HG03159 (cell line): Measurements from ENCODE around the gene CDK18.

Experiments used
- ATAC-seq: cut with Tn5 transposase; IDR thresholded peaks from one replicate; pipeline ENCODE4 v1.9.1; 2021; ENCODE audit warnings: mild to moderate bottlenecking, moderate library complexity; ENCODE audit not compliant: unreplicated experiment

CDK18 gene

GRCh38 chr1:205521686-205522085 lies 17.2 kb downstream of the CDK18 start:
- ATAC-seq: no peak

GRCh38 chr1:205522692-205523091 lies 18.2 kb downstream of the CDK18 start:
- no peak for ATAC-seq

- no peak for ATAC-seq
Measured at GRCh38 chr1:205523261-205523890, 18.9 kb downstream of the CDK18 start.

DNA sequence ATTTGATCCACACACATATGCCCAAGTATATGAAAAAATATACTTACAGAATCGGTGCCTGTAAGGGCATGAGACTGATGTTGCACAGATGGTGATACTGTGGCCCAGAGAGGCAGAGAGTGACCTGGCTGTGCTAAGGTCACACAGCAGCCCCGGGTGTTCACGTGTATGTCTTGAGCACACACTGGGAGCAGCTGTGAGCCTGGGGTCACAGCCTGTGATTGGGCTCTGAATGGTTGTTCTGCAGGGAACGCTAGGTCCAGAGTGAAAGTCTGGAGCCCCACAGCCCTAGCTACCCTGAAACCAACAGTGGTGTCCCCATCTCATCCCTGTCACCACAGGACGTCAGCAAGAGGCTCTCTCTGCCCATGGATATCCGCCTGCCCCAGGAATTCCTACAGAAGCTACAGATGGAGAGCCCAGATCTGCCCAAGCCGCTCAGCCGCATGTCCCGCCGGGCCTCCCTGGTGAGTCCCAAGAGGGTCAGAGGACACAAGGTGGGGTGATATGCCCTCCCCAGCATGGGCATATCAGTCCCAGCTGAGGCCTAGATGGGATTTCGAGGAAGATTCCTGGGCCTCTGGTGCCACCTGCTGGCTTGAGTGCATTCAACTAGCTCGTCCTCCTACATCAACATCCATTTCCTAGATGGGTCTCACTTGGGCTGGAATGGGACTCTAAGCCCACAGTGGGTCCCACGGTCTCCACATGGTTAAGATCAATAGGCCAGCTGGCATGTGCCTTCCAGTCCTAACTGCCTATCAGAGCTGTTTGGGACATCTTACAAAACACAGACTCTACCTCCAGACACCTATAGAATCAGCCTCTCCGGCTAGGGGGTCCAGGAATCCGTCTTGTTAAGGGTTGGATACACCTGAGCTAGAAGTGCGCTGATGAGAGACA lies 19.7 kb downstream of the CDK18 start:
- ATAC-seq: no peak

DNA sequence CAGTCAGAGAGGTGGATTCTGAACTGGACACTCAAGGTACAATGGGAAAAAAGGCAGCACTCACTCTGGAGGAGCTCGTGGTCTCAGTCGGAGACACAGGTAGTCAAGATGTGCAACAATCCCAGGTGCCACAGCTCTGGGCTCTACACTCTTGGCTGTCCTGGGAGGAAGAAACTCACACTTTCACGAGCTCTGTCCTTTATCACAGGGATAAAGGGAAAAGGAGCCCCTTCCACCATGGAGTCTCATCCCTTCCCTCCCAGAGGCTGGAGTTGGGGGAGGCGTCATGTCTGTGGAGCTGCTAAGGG lies 20.3 kb downstream of the CDK18 start:
- ATAC-seq: no peak

- ATAC-seq: no peak
Measured at GRCh38 chr1:205525495-205526285, 21.2 kb downstream of the CDK18 start.

DNA sequence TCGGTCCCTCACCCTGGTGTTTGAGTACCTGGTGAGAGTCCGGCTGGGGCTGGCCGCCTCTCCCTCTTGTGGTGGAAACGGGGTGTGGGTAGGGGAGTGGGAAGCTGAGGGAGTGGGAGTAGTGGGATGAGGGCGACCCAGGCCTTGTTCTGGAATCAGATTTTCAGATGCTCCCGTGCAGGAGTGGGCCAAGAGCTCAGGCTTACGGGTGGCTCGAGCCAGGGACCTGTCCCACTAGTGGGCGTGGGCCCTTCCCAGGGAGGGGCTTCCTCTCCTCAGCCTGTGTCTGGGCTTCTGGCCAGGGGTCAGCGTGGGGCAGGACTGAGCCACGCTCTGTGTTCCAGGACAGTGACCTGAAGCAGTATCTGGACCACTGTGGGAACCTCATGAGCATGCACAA lies 22.0 kb downstream of the CDK18 start:
- ATAC-seq: no peak

- no peak for ATAC-seq
Measured at GRCh38 chr1:205527931-205528330, 23.5 kb downstream of the CDK18 start.

GRCh38 chr1:205528446-205528886 lies 24.0 kb downstream of the CDK18 start:
- no peak for ATAC-seq

- no peak for ATAC-seq
Measured at GRCh38 chr1:205528887-205529825, 24.7 kb downstream of the CDK18 start.

DNA sequence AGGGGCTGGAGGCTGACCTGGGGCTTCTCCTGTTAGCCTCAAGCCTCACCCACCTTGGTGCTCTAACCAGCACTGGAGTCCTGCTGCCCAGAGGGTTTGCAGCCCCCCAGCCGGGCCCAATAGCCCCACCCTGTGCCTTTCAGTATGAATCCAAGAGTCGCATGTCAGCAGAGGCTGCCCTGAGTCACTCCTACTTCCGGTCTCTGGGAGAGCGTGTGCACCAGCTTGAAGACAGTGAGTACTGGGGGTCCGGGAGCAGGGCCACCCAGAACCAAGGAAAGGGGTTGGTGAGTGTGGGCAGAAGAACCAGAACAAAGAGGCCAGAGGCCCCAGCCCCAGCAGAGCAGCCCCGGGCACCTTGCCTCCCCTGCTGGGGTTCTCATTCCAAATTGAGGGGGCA lies 25.6 kb downstream of the CDK18 start:
- no peak for ATAC-seq

DNA sequence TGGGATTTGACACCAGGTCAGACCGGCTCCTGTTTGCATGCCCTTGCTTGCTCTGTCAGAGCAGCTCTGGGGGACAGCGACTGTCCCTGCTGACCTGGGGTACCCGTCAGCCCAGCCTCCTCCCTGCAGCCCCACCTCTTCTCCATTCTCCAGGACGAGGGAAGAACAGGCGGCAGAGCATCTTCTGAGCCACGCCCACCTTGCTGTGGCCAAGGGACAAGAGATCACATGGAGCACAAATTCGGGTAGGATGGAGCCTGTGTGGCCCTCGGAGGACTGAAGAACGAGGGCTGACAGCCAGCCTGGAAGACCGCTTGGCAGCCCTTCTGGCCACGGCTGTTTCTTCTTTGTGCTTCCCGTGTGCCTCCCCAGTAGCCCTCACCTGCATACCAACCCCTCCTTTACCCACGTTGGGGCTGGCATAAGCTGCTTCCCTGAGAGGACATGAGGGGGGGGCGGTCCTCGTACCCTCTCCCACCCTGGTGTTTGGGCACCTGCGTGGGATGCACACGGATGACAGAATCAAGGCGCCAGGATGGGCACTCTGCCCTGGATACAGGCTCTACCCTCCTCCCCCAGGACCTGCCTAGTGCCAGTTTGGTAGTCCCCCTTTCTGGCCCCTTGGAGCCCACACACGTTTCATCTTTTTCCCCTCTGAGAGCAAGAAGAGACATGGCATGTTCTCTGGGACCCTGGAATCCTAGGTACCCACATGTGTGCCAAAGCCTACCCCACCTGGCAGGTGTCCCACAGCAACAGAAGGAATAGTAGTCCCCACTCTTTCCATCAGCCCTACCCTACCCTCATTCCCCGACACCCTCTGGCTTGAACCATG lies 26.9 kb downstream of the CDK18 start:
- no peak for ATAC-seq

DNA sequence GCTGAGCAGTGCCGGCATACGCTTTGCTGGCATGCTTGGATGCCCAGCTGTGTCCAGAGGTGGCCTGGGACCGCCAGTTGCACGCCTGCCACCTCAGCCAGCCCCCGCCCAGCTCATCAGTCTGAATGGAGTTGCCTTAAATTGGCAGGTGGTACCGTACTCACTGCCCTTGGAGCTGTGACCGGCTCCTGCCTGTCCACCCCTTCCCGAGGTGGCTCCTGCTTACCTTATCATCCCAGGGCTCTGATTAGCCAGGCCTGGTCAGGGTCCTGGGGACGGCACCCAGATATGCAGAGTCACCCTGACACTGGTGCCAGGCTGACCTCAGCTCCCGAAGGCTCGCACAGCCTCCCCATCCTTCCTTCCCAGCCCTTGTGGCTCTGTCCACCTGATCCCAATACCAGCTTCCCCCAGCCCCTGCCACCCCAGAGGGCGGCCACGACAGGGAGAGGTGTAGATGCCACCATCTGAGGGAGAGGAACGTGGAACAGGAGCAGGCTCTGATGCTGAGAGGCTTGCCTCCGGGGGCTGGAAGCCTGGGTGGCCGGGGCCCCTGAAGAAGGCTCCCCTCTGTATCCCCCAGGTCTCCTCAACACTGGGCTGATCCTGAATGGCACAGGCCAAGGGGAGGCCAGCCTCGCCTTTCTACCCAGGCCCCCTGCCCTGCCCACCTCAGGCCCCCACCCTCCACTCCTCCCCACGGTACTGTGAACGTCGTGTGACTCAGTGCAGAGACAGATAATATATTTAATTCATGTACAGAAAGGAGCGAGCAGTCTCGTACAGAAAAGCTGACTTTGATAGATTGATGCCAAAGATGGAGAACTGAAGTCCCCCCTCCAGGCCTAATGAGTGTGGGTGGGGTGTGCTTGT lies 27.8 kb downstream of the CDK18 start:
- ATAC-seq: no peak

- no peak for ATAC-seq
Measured at GRCh38 chr1:205532996-205533735, 28.7 kb downstream of the CDK18 start.

DNA sequence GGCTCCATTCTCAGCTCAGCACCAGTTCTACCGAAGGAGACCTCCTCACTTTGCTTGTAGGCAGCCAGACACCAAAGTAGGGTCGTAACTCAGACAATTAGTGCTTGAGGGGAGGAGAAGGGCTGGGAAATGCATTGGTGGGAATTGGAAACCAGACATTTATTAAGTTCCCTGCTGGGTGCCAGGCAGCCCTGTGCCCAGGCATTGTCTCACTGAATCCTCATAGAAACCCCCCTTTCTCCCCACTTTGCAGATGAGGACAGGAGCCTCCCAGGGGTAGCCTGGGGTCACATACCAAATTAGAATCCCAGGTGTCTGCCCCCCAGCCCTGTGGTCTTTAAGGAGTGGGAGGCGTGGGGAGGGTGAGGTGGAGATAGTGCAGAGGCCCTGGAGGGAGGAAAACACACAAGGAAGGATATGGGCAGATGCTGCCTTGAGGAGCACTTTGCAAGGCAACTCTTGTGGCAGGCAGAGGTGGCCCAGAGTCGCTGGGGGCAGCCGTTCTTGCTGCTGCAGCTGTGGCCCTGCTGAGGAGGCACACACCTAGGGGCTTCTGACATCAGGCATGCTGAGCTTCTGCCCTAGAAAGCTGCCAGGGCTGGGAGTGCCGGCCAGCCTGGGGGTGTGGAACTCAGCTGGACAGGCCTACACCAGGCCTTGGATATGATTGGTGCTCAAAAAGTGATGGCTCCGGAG lies 29.4 kb downstream of the CDK18 start:
- ATAC-seq: no peak

- no peak for ATAC-seq
Measured at GRCh38 chr1:205534444-205534985, 30.0 kb downstream of the CDK18 start.

- no peak for ATAC-seq
Measured at GRCh38 chr1:205535096-205535495, 30.6 kb downstream of the CDK18 start.
